Adrenal gland (tissue), 12 donors: ENCODE data around the gene ANKRD49. TPM values are rescaled to one million over a fixed set of nuclear protein-coding genes. Genes with fewer than 3 reads are reported as not detected.

Source experiments
- DNase-seq, 7 donors: peaks; one replicate each; pipeline ENCODE4 v3.0.0-alpha.2; 2019 to 2020
- H3K27ac ChIP-seq, 5 donors: fragments of 200-600 bp; sonication (generic) in 4 of 5; 1 replicate in 3 of 5; 2 replicates in 2 of 5; pipeline versions ENCODE4 v1.5.1 to v1.8.0; 2016 to 2020; ENCODE audit warnings: mild to moderate bottlenecking in 1 of 5
- H3K27me3 ChIP-seq: fragments of 200-600 bp; 2 replicates; pipeline ENCODE4 v1.8.0; 2021
- H3K36me3 ChIP-seq, 2 donors: fragments of 200-600 bp; replicated peaks in 1 of 2; 1 replicate in 1 of 2; 2 replicates in 1 of 2; pipeline versions ENCODE4 v1.5.1 to v1.8.0; 2018 to 2022
- H3K4me1 ChIP-seq, 2 donors: fragments of 200-600 bp; replicated peaks in 1 of 2; 1 replicate in 1 of 2; 2 replicates in 1 of 2; pipeline versions ENCODE4 v1.5.1 to v1.8.0; 2018 to 2021
- H3K4me3 ChIP-seq, 4 donors: fragments of 200-600 bp; sonication (generic) in 3 of 4; one replicate each; pipeline ENCODE4 v1.5.1; 2016 to 2018
- H3K9me3 ChIP-seq, 3 donors: fragments of 200-600 bp; sonication (generic) in 1 of 3; replicated peaks in 1 of 3; 1 replicate in 2 of 3; 2 replicates in 1 of 3; pipeline versions ENCODE4 v1.5.1 to v1.8.0; 2016 to 2021
- CTCF ChIP-seq, 6 experiments: fragments of 450-650 bp in 4 of 6; fragments of 200-600 bp in 2 of 6; sonication (generic) in 1 of 6; IDR thresholded peaks; 1 replicate in 5 of 6; 2 replicates in 1 of 6; pipeline versions ENCODE4 v1.5.1 to v1.8.0; 2016 to 2021; ENCODE audit warnings: antibody characterized with exemption in 6 of 6, mild to moderate bottlenecking in 2 of 6, moderate library complexity in 1 of 6
- POLR2A ChIP-seq, 2 donors: fragments of 450-650 bp; IDR thresholded peaks; one replicate each; pipeline ENCODE4 v1.6.1; 2017; ENCODE audit warnings: antibody characterized with exemption in 2 of 2, mild to moderate bottlenecking in 2 of 2, moderate library complexity in 1 of 2
- WGBS, 4 donors: extraction: QIAGEN DNeasy Blood & Tissue Kit in 2 of 4; methylation state at CpG; one replicate each; pipeline versions ENCODE4 v1.1.5 to v1.1.7; 2013 to 2017; 5-methylcytosine and 5-hydroxymethylcytosine counted together
- intact Hi-C, 2 donors: fragments of 100-400 bp; cut with DNase I; formaldehyde crosslinking; loops; one replicate each; pipeline versions ENCODE4 v1.14.1 to v1.15.0; 2022 to 2023
- polyA plus RNA-seq, 3 donors: library from polyadenylated mRNA; stranded (reverse); fragments of 200-250 nt in 2 of 3; fragments of 350-450 nt in 1 of 3; fragmentation: Illumina TruSeq in 1 of 3; extraction: RNeasy Lipid Tissue Mini Kit (QIAGEN cat#74804) in 1 of 3; gene quantifications; one replicate each; pipeline ENCODE4 v1.2.3, GENCODE V29; 2013 to 2014
- total RNA-seq, 9 donors: library from RNA; depleted of rRNA in 4 of 9; stranded (reverse); fragments of >200 nt in 4 of 9; fragments of 120-200 nt in 1 of 9; fragmentation: NEBNext Ultra II Directional in 1 of 9; extraction: Animal tissue kit (Norgen Biotek cat#: 25700) in 1 of 9; gene quantifications; one replicate each; pipeline versions ENCODE4 v1.1.0 to v1.2.4, GENCODE V29; 2013 to 2023
- donor health status: healthy with polysubstance abuse.
- donor health status: Bipolar disorder and iron deficiency.
- donor health status: DM: yes; HTN: yes; CAD: no.
- donor health status: DM: no; HTN: no; CAD: no.
- donor health status: DM: no; HTN: no; CAD: no.
- donor health status: DM: yes; HTN: yes; CAD: no.

Gene ANKRD49
- total and polyA plus RNA-seq, 12 donors: 5.0 to 33.7 (median 12.4) TPM

- 60 to 82% (median 63%) methylated on average over 4 of the region's 4 CpGs for WGBS, 4 donors
- Histone ChIP-seq H3K27ac (no peak overlapping the region), H3K4me3 (no peak overlapping the region), H3K36me3 (no peaks in the 10 kb centered on the region), H3K4me1 (no peaks in the 10 kb centered on the region), H3K9me3 (no peaks in the 10 kb centered on the region), H3K27me3 (no peaks in the 10 kb centered on the region)
- intact Hi-C loops: loop anchor here (10.0 kb wide), 2 partner anchors 68 to 368 kb away; no protein-coding TSS in a partner anchor
- no peak for DNase-seq
- TF ChIP-seq POLR2A (IDR thresholded peaks at IDR 0.05) (no peak), CTCF (IDR thresholded peaks at IDR 0.05) (no peak)
Observed at GRCh38 chr11:94526645-94527438, 33.1 kb downstream of the ANKRD49 start.

- TF ChIP-seq POLR2A (IDR thresholded peaks at IDR 0.05) (no peak), CTCF (IDR thresholded peaks at IDR 0.05) (no peak)
- intact Hi-C loops: loop anchor here (10.0 kb wide), 2 partner anchors 66 to 366 kb away; no protein-coding TSS in a partner anchor
- H3K4me3 ChIP-seq: no peak overlapping the region
- H3K27ac ChIP-seq: no peak overlapping the region
- DNase-seq: no peak
- no peaks in the 10 kb centered on the region for H3K36me3 ChIP-seq
- no peaks in the 10 kb centered on the region for H3K4me1 ChIP-seq
- no peaks in the 10 kb centered on the region for H3K9me3 ChIP-seq
- no peaks in the 10 kb centered on the region for H3K27me3 ChIP-seq
Observed at GRCh38 chr11:94528551-94528950, 34.8 kb downstream of the ANKRD49 start.

- 83 to 94% (median 88%) methylated on average over 3 of the region's 3 CpGs for WGBS, 4 donors
- no peak for TF ChIP-seq CTCF (IDR thresholded peaks at IDR 0.05)
- H3K4me1 ChIP-seq: no peaks in the 10 kb centered on the region
- H3K27ac ChIP-seq: no peak overlapping the region
- no peaks in the 10 kb centered on the region for H3K27me3 ChIP-seq
- intact Hi-C loops: no loop called here
- DNase-seq: no peak
- H3K36me3 ChIP-seq: no peaks in the 10 kb centered on the region
- H3K9me3 ChIP-seq: no peaks in the 10 kb centered on the region
- H3K4me3 ChIP-seq: no peak overlapping the region
Observed at GRCh38 chr11:94532211-94532610, 38.4 kb downstream of the ANKRD49 start.

GRCh38 chr11:94533206-94533605 is 39.4 kb downstream of the ANKRD49 start:
- H3K27ac ChIP-seq: no peak overlapping the region
- intact Hi-C loops: no loop called here
- WGBS, 4 donors: 92 to 100% (median 95%) methylated on average over 1 of the region's 1 CpG

More at GRCh38 chr11:94533206-94533605, 39.4 kb downstream of the ANKRD49 start:
- H3K36me3 ChIP-seq: no peaks in the 10 kb centered on the region
- TF ChIP-seq POLR2A (IDR thresholded peaks at IDR 0.05): no peak
- TF ChIP-seq CTCF (IDR thresholded peaks at IDR 0.05): no peak
- DNase-seq: no peak
- H3K27me3 ChIP-seq: no peaks in the 10 kb centered on the region
- no peaks in the 10 kb centered on the region for H3K9me3 ChIP-seq
- H3K4me1 ChIP-seq: no peaks in the 10 kb centered on the region
- H3K4me3 ChIP-seq: no peak overlapping the region
